Testis (tissue), 3 donors: ENCODE data around the gene TNFAIP6. TPM values are rescaled to one million over a fixed set of nuclear protein-coding genes. Genes with fewer than 3 reads are reported as not detected.

Experiments
- DNase-seq: peaks from one replicate; pipeline ENCODE4 v3.0.0-alpha.2; 2019
- H3K27ac ChIP-seq, 2 donors: fragments of 200-600 bp; sonication (generic); one replicate each; pipeline ENCODE4 v1.5.1; 2019
- H3K27me3 ChIP-seq: fragments of 200-600 bp; sonication (generic); one replicate; pipeline ENCODE4 v1.5.1; 2019
- H3K36me3 ChIP-seq: fragments of 200-600 bp; sonication (generic); one replicate; pipeline ENCODE4 v1.5.1; 2017; ENCODE audit warnings: low read depth; ENCODE audit errors: missing control alignments
- H3K4me1 ChIP-seq: fragments of 200-600 bp; sonication (generic); one replicate; pipeline ENCODE4 v1.5.1; 2019
- H3K4me3 ChIP-seq, 2 donors: fragments of 200-600 bp; sonication (generic); one replicate each; pipeline ENCODE4 v1.5.1; 2017 to 2019
- H3K9me3 ChIP-seq: fragments of 200-600 bp; sonication (generic); one replicate; pipeline ENCODE4 v1.5.1; 2017
- CTCF ChIP-seq, 3 experiments: fragments of 450-650 bp in 2 of 3; fragments of 200-600 bp in 1 of 3; sonication (generic) in 1 of 3; IDR thresholded peaks; one replicate each; pipeline ENCODE4 v1.5.1; 2016 to 2019; ENCODE audit warnings: antibody characterized with exemption in 3 of 3, mild to moderate bottlenecking in 2 of 3, moderate library complexity in 1 of 3
- POLR2A ChIP-seq: fragments of 450-650 bp; IDR thresholded peaks from one replicate; pipeline ENCODE4 v1.6.1; 2017; ENCODE audit warnings: antibody characterized with exemption, mild to moderate bottlenecking, moderate library complexity
- WGBS, 2 donors: methylation state at CpG; one replicate each; pipeline ENCODE4 v1.1.5; 2018; 5-methylcytosine and 5-hydroxymethylcytosine counted together
- intact Hi-C: fragments of 100-400 bp; cut with DNase I; formaldehyde crosslinking; loops from one replicate; pipeline ENCODE4 v1.15.1; 2023; ENCODE audit warnings: low total_unique reads
- polyA plus RNA-seq: library from polyadenylated mRNA; stranded (reverse); fragments of 350-450 nt; fragmentation: Illumina TruSeq; extraction: RNeasy Lipid Tissue Mini Kit (QIAGEN cat#74804); gene quantifications from one replicate; pipeline ENCODE4 v1.2.3, GENCODE V29; 2014; ENCODE audit warnings: low read depth, low replicate concordance; ENCODE audit not compliant: insufficient read depth
- total RNA-seq, 2 donors: library from RNA; depleted of rRNA; stranded (reverse); fragments of >200 nt; gene quantifications; one replicate each; pipeline ENCODE4 v1.2.3, GENCODE V29; 2016

Gene TNFAIP6
- total and polyA plus RNA-seq, 3 donors from 2014 or later: 3.3 to 26.1 (median 9.4) TPM

- H3K27ac ChIP-seq: no peak overlapping the region
- WGBS, 2 donors: 56 to 68% methylated on average over 1 of the region's 1 CpG
- TF ChIP-seq POLR2A (no peak), CTCF (IDR thresholded peaks at IDR 0.05) (no peak)
- H3K9me3 ChIP-seq: no peaks in the 10 kb centered on the region
- H3K27me3 ChIP-seq: no peaks in the 10 kb centered on the region
- H3K36me3 ChIP-seq: no peaks in the 10 kb centered on the region
- intact Hi-C loops: no loop called here
- no peak overlapping the region for H3K4me3 ChIP-seq
- H3K4me1 ChIP-seq: no peaks in the 10 kb centered on the region
- no peak for DNase-seq
Observed at GRCh38 chr2:151329998-151330397, 27.4 kb upstream of the TNFAIP6 start.

- Histone ChIP-seq H3K4me3 (no peak overlapping the region), H3K9me3 (no peaks in the 10 kb centered on the region), H3K27me3 (no peaks in the 10 kb centered on the region), H3K27ac (no peak overlapping the region), H3K4me1 (no peaks in the 10 kb centered on the region), H3K36me3 (no peaks in the 10 kb centered on the region)
- DNase-seq: no peak
- intact Hi-C loops: no loop called here
- no peak for TF ChIP-seq CTCF (IDR thresholded peaks at IDR 0.05)
- TF ChIP-seq POLR2A: no peak
- WGBS, 2 donors: 87 to 88% methylated on average over 3 of the region's 3 CpGs
Observed at GRCh38 chr2:151333083-151333482, 24.3 kb upstream of the TNFAIP6 start.

- no peaks in the 10 kb centered on the region for H3K36me3 ChIP-seq
- H3K4me1 ChIP-seq: no peaks in the 10 kb centered on the region
- 42 to 60% methylated on average over 3 of the region's 3 CpGs for WGBS, 2 donors
- DNase-seq: no peak
- H3K27me3 ChIP-seq: no peaks in the 10 kb centered on the region
- no peak overlapping the region for H3K4me3 ChIP-seq
- TF ChIP-seq CTCF (IDR thresholded peaks at IDR 0.05) (no peak), POLR2A (no peak)
- H3K9me3 ChIP-seq: no peaks in the 10 kb centered on the region
- intact Hi-C loops: no loop called here
- H3K27ac ChIP-seq: no peak overlapping the region
Observed at GRCh38 chr2:151334082-151334815, 23.1 kb upstream of the TNFAIP6 start.

GRCh38 chr2:151336863-151337371, 20.5 kb upstream of the TNFAIP6 start:
- 69 to 74% methylated on average over 2 of the region's 2 CpGs for WGBS, 2 donors
- Histone ChIP-seq H3K27ac (no peak overlapping the region), H3K36me3 (no peaks in the 10 kb centered on the region), H3K9me3 (no peaks in the 10 kb centered on the region), H3K27me3 (no peaks in the 10 kb centered on the region), H3K4me1 (no peaks in the 10 kb centered on the region), H3K4me3 (no peak overlapping the region)
- no peak for DNase-seq
- TF ChIP-seq CTCF (IDR thresholded peaks at IDR 0.05) (no peak), POLR2A (no peak)
- intact Hi-C loops: no loop called here

GRCh38 chr2:151337643-151338042, 19.7 kb upstream of the TNFAIP6 start:
- 82 to 91% methylated on average over 1 of the region's 1 CpG for WGBS, 2 donors
- no peak for DNase-seq

More at GRCh38 chr2:151337643-151338042, 19.7 kb upstream of the TNFAIP6 start:
- Histone ChIP-seq H3K27me3 (no peaks in the 10 kb centered on the region), H3K36me3 (no peaks in the 10 kb centered on the region), H3K4me3 (no peak overlapping the region), H3K9me3 (no peaks in the 10 kb centered on the region), H3K4me1 (no peaks in the 10 kb centered on the region), H3K27ac (no peak overlapping the region)
- TF ChIP-seq CTCF (IDR thresholded peaks at IDR 0.05) (no peak), POLR2A (no peak)
- intact Hi-C loops: no loop called here
